HEK293T (cell line): Measurements from ENCODE around the gene TBX1.

ENCODE experiments used
- ELF4 ChIP-seq: fragments of 450-650 bp; IDR thresholded peaks from 2 replicates; pipeline ENCODE4 v1.6.1; 2017; ENCODE audit warnings: antibody characterized with exemption
- HDGF ChIP-seq: fragments of 450-650 bp; IDR thresholded peaks from 2 replicates; pipeline ENCODE4 v1.6.1; 2017; ENCODE audit warnings: antibody characterized with exemption, borderline replicate concordance
- NFRKB ChIP-seq: fragments of 450-650 bp; IDR thresholded peaks from 2 replicates; pipeline ENCODE4 v1.6.1; 2016; ENCODE audit warnings: mild to moderate bottlenecking, moderate library complexity
- SP1 ChIP-seq: fragments of 450-650 bp; IDR thresholded peaks from 2 replicates; pipeline ENCODE4 v1.6.1; 2017
- SUZ12 ChIP-seq: fragments of 450-650 bp; IDR thresholded peaks from 2 replicates; pipeline ENCODE4 v1.6.1; 2016; ENCODE audit warnings: mild to moderate bottlenecking
- TARDBP ChIP-seq: fragments of 450-650 bp; IDR thresholded peaks from 2 replicates; pipeline ENCODE4 v1.6.1; 2016
- ZNF384 ChIP-seq: fragments of 450-650 bp; IDR thresholded peaks from 2 replicates; pipeline ENCODE4 v1.6.1; 2016
- TF ChIP-seq, protein P1 (sequence below): fragments of 450-650 bp; IDR thresholded peaks from 2 replicates; pipeline ENCODE4 v1.6.1; 2016

DNA sequence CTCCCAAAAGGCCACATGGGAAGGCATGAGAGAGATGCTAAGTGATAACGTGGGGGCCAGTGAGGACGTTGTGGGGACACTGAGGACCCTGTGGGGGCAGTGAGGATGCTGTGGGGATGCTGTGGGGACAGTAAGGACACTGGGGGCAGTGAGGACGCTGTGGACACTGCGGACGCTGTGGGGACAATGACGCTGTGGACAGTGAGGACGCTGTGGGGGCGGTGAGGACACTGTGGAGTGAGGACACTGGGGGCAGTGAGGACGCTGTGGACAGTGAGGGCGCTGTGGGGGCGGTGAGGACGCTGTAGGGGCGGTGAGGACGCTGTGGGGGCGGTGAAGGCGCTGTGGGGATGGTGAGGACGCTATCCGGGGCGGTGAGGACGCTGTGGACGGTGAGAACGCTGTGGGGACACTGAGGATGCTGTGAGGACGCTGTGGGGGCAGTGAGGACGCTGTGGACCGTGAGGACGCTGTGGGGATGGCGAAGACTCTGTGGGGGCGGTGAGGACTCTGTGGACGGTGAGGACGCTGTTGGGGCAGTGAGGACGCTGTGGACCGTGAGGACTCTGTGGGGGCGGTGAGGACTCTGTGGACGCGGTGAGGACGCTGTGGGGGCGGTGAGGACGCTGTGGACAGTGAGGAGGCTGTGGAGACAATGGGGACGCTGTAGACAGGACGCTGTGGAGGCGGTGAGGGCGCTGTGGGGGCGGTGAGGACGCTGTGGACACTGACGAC, 35.5 kb upstream of the TBX1 start:
- TF ChIP-seq SUZ12: no peak
- TF ChIP-seq HDGF: no peak
- TF ChIP-seq, protein P1, sequence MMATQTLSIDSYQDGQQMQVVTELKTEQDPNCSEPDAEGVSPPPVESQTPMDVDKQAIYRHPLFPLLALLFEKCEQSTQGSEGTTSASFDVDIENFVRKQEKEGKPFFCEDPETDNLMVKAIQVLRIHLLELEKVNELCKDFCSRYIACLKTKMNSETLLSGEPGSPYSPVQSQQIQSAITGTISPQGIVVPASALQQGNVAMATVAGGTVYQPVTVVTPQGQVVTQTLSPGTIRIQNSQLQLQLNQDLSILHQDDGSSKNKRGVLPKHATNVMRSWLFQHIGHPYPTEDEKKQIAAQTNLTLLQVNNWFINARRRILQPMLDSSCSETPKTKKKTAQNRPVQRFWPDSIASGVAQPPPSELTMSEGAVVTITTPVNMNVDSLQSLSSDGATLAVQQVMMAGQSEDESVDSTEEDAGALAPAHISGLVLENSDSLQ: no peak
- TF ChIP-seq SP1: no peak
- TF ChIP-seq TARDBP: no peak
- TF ChIP-seq ZNF384: no peak
- no peak for TF ChIP-seq ELF4
- TF ChIP-seq NFRKB: no peak
